Activated T-helper 1 cell treated with anti-CD3 and anti-CD28 coated beads, Interleukin-12 subunit alpha, Interleukin-12 subunit beta, Interleukin-2, Interleukin-4 antibody, amounts not matched to agents 30 ng/mL and 10 ng/mL and 1 ng/mL, durations not matched to agents 14 hours and 24 hours and 36 hours (primary cell): ENCODE data around the gene KCNH2. TPM values are rescaled to one million over a fixed set of nuclear protein-coding genes. Genes with fewer than 3 reads are reported as not detected.

ENCODE experiments used
- DNase-seq: peaks from one replicate; pipeline ENCODE4 v3.0.0; 2021; ENCODE audit warnings: low spot score
- H3K27ac Mint-ChIP-seq: one replicate; pipeline ENCODE4 v1.8.0; 2021; ENCODE audit warnings: mild to moderate bottlenecking, mixed read lengths
- H3K27me3 Mint-ChIP-seq: one replicate; pipeline ENCODE4 v1.8.0; 2022; ENCODE audit warnings: mild to moderate bottlenecking, moderate library complexity, mixed read lengths; ENCODE audit not compliant: insufficient read depth
- H3K36me3 Mint-ChIP-seq: one replicate; pipeline ENCODE4 v1.8.0; 2021; ENCODE audit warnings: low read depth, mixed read lengths
- H3K4me1 Mint-ChIP-seq: one replicate; pipeline ENCODE4 v1.8.0; 2021; ENCODE audit warnings: low read depth, mixed read lengths
- H3K4me3 Mint-ChIP-seq: one replicate; pipeline ENCODE4 v1.8.0; 2021; ENCODE audit warnings: mild to moderate bottlenecking, moderate library complexity, mixed read lengths
- H3K9me3 Mint-ChIP-seq: one replicate; pipeline ENCODE4 v1.8.0; 2021; ENCODE audit warnings: mixed read lengths
- intact Hi-C: fragments of 100-400 bp; cut with micrococcal nuclease; formaldehyde crosslinking; loops from one replicate; pipeline ENCODE4 v1.15.1; 2024
- total RNA-seq: library from RNA; stranded (reverse); gene quantifications from 2 replicates; pipeline ENCODE4 v1.2.3, GENCODE V29; 2022

KCNH2 gene
- total RNA-seq, 1 donor from 2014 or later, result 0.49 TPM

DNA sequence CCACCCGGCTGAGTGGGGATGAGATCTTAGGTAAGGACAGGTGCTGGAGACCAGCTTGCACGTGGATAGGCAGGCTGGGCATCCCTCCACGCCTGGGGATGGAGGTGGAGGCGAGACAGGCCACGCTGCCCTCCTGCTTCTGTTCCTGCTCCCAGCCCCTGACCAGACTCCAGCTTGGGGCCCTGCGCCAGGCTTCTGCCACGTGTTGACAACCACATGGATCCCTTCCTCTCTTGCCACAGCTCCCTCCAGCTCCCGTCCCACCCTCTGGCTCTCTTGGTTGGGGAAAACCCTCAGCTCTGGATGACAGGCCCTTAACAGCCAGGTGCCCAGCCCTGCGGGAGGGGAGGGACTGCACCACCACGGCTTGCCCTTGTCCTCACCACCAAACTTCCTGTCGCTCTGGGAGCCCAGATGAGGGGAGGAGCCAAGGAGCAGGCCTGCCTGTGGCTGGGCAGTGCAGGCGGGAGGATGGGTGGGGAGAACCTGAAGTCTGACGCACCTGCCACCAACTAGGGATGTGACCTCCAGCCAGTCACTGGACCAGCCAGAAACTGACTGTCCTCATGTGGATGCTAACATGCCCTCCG is 36.0 kb downstream of the KCNH2 start:
- Mint-ChIP-seq H3K9me3 (no peaks in the 10 kb centered on the region), H3K36me3 (no peaks in the 10 kb centered on the region), H3K27ac (no peak overlapping the region), H3K27me3 (peaks cover 16% of the 10 kb centered on the region), H3K4me3 (no peak overlapping the region), H3K4me1 (peaks cover 11% of the 10 kb centered on the region)
- no peak for DNase-seq
- intact Hi-C loops, result no loop called here

DNA sequence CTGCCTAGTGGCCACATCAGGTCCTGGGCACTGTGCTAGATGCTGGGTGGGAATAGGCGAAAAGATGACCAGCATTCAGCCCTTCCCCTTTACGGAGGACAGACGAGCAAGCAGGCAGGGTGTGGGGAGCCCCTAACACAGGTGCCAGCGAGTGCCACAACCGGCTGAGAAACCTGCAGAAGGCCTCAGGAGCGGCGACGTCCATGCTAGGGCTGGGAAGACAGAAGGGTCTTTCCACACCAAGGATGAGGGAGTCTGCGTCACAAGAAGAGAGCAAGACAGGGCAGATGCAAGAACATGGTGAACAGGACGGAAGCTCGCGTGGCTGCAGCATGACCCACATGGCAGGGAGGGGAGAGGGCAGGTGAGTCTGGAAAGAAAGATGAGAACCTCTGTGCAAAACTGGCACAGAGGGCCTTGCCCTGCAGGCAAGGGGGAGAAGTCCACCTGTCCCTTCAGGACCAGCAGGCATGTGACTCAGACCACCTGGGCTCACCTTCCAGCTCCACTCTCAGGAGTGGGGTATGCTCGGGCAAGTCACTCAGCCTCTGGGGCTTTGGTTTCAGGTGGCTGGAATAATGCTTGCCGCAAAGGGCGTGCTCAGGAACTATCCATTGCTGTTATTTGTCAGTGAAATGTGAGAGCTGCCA is 36.6 kb downstream of the KCNH2 start:
- Mint-ChIP-seq H3K27ac (no peak overlapping the region), H3K36me3 (no peaks in the 10 kb centered on the region), H3K4me1 (peaks cover 11% of the 10 kb centered on the region), H3K27me3 (peaks cover 15% of the 10 kb centered on the region), H3K4me3 (no peak overlapping the region), H3K9me3 (no peaks in the 10 kb centered on the region)
- intact Hi-C loops, result no loop called here
- DNase-seq, result no peak

DNA sequence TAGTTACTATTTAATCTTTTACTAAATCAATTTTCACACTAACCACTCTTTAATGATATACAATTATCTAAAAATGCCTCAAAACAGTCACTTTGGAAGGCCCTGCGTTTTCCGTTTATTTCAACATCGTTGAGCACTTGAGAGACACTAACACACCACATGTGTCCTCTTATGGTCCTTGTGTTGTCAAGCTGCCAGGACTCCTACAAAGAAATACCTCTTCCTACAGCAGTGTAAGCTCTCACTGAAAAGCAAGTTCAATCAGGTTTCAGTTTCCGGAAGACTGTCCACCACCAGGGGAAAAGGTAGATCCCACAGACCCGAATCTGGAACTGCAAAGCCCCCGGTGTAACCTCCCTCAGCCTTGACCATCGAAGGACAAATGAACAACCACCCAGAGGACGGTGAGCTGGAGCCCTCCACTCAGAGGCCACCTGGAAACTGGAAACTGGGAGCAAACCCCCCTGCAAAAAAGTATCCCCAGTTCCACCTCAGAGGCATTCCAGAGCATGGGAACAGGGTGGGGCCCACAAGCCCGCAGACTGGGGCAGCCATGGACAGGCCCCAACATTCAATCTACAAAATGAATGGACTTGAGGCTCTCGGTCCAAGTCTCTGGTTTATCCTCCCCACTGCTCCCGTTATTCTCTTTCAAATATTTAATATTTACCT is 37.6 kb downstream of the KCNH2 start:
- intact Hi-C loops, result no loop called here
- Mint-ChIP-seq H3K36me3 (no peaks in the 10 kb centered on the region), H3K4me3 (no peak overlapping the region), H3K27me3 (peaks cover 11% of the 10 kb centered on the region), H3K9me3 (no peaks in the 10 kb centered on the region), H3K27ac (no peak overlapping the region), H3K4me1 (peaks cover 11% of the 10 kb centered on the region)
- DNase-seq, result no peak

DNA sequence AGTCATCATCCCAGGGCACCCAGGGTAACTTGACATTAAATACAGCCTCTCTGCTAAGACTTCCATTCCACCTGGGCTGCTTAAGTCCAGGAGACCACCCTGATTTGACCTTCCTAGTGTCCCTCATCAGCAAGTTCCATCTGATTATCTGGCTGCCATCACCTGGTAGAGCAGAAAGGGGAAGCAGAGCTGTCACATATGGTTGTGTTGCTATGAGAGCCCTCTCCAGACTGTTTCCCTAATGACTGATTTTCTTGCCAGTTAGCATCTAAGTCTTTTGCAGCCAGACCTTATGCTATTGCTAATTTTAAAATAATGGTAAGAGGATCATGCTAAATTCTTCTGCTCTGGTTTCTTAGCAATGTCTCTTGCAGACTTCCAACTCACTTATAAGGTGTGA is 38.7 kb downstream of the KCNH2 start:
- no peak for DNase-seq
- H3K27ac Mint-ChIP-seq, result no peak overlapping the region
- H3K36me3 Mint-ChIP-seq, result no peaks in the 10 kb centered on the region
- H3K4me3 Mint-ChIP-seq, result no peak overlapping the region
- H3K4me1 Mint-ChIP-seq, result peaks cover 11% of the 10 kb centered on the region
- peaks cover 6% of the 10 kb centered on the region for H3K27me3 Mint-ChIP-seq
- no peaks in the 10 kb centered on the region for H3K9me3 Mint-ChIP-seq
- intact Hi-C loops, result no loop called here

DNA sequence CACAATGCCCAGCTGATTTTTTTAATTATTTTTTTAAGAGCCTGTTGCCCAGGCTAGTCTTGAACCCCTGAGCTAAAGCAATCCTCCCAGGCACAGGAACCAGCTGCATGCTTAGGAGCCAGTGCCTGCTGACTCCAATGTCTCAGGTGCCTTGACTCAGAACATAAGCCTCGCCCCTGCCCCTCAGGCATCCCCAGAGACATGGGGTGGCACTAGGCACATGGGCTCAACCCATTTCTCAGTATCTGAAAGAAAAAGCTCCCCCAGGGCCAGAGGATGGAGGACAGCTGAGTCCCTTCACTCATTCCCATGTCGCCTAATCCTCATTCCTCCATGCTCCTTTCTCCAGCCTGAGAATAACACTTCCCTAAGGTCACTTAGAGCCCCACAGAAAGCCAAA is 39.1 kb downstream of the KCNH2 start:
- DNase-seq, result no peak
- no peak overlapping the region for H3K27ac Mint-ChIP-seq
- H3K36me3 Mint-ChIP-seq, result no peaks in the 10 kb centered on the region
- no peak overlapping the region for H3K4me3 Mint-ChIP-seq
- no peaks in the 10 kb centered on the region for H3K9me3 Mint-ChIP-seq
- intact Hi-C loops, result no loop called here
- H3K4me1 Mint-ChIP-seq, result peaks cover 11% of the 10 kb centered on the region
- H3K27me3 Mint-ChIP-seq, result peaks cover 6% of the 10 kb centered on the region

DNA sequence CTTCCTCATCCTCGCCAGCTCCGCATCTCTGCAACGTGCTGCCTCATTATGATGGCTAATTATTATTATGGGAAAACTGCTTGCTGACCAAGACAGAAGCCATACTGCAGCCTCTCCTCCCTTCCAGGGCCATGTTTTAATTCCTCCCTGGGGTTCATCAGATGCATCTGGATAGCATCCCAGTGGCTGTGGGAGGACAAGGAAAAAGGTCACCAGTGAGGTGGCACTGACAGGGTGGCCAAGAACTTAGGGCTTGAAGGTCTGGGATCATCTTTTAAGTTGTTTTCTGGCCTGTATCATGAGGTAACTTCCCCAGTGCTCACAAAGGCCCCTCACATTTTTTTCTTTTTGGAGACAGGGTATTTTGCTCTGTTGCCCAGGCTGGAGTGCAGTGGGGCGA is 39.6 kb downstream of the KCNH2 start:
- no peak overlapping the region for H3K4me3 Mint-ChIP-seq
- H3K9me3 Mint-ChIP-seq, result no peaks in the 10 kb centered on the region
- peaks cover 11% of the 10 kb centered on the region for H3K4me1 Mint-ChIP-seq
- intact Hi-C loops, result no loop called here
- no peak for DNase-seq
- no peaks in the 10 kb centered on the region for H3K36me3 Mint-ChIP-seq
- H3K27me3 Mint-ChIP-seq, result peaks cover 6% of the 10 kb centered on the region
- no peak overlapping the region for H3K27ac Mint-ChIP-seq

DNA sequence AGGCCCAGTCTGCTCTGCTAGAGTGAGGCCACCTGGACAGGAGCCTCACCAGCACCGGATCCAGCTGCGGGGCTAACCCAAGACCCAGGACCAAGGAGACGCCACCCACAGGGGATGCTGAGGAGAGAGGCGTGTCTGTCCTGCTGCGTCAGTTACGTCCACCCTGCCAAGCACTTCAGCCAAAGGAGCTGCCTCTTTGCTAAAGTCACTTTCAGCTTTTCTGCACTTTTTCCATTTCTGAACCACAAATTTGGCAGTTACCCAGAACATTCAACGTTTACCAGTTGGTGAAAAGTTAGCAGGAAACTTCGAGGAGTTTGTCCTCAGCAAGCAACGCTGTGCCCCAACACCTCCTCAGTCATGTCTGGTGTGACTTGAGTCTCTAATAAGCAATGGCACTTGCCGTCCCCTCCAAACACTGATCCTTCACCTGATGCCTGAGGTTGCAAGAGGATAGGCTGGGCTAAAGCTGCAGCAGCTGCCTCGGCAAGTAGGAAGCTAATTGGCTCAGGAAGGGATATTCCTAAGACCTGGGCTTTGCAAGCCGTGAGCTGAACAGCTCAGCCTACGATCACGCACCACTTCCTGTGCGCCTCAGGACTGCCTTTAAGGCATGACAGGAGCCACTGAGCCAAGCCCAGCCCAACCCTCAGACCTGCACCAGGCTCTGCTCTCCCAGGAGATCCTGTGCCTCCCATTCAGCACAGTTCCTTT is 40.1 kb downstream of the KCNH2 start:
- Mint-ChIP-seq H3K36me3 (no peaks in the 10 kb centered on the region), H3K9me3 (no peaks in the 10 kb centered on the region), H3K4me3 (no peak overlapping the region), H3K4me1 (peaks cover 11% of the 10 kb centered on the region), H3K27ac (no peak overlapping the region), H3K27me3 (peaks cover 6% of the 10 kb centered on the region)
- intact Hi-C loops, result no loop called here
- DNase-seq, result no peak

DNA sequence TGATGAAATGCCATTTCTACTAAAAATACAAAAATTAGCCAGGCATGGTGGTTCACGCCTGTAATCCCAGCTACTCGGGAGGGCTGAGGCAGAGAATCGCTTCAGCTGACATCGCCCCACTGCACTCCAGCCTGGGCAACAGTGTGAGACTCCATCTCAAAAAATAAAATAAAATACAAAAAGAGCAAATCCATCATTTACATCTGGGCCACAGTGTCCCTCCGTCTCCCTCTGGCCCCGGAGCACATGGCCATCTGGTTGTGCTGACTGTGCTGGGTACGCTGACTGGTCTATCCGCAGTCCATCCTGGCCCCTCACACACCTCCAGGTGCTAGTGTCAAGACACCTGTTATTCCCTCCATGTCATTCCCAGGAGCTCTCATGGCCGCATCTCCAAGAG is 42.1 kb downstream of the KCNH2 start:
- Mint-ChIP-seq H3K9me3 (no peaks in the 10 kb centered on the region), H3K27me3 (peaks cover 6% of the 10 kb centered on the region)
- intact Hi-C loops, result no loop called here

DNA sequence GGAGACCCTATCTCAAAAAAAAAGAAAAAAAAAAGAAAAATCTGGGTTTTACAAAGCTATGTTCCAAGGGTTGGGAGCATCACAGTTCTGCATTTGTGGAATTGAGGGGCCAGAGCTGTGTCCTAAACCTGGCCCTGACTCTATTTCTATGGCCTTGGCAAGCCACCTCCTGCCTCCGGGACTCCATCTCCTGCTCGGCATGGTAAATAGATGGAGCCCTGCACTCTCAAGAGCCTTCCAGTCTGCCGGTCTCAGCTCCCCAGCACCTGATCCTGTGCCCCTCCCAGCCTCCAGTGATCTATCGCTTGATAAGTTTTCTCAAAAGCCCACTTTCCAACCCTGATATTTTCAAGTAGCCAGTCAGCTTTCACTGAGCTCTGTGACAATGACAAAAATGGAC is 43.0 kb downstream of the KCNH2 start:
- Mint-ChIP-seq H3K27ac (no peak overlapping the region), H3K9me3 (no peaks in the 10 kb centered on the region), H3K27me3 (peaks cover 9% of the 10 kb centered on the region), H3K4me1 (peaks cover 11% of the 10 kb centered on the region), H3K36me3 (no peaks in the 10 kb centered on the region), H3K4me3 (no peak overlapping the region)
- intact Hi-C loops, result no loop called here
- no peak for DNase-seq

More for the DNA sequence above, 42.1 kb downstream of the KCNH2 start:
- no peak overlapping the region for H3K4me3 Mint-ChIP-seq
- H3K27ac Mint-ChIP-seq, result no peak overlapping the region
- no peak for DNase-seq
- H3K36me3 Mint-ChIP-seq, result no peaks in the 10 kb centered on the region
- peaks cover 11% of the 10 kb centered on the region for H3K4me1 Mint-ChIP-seq

DNA sequence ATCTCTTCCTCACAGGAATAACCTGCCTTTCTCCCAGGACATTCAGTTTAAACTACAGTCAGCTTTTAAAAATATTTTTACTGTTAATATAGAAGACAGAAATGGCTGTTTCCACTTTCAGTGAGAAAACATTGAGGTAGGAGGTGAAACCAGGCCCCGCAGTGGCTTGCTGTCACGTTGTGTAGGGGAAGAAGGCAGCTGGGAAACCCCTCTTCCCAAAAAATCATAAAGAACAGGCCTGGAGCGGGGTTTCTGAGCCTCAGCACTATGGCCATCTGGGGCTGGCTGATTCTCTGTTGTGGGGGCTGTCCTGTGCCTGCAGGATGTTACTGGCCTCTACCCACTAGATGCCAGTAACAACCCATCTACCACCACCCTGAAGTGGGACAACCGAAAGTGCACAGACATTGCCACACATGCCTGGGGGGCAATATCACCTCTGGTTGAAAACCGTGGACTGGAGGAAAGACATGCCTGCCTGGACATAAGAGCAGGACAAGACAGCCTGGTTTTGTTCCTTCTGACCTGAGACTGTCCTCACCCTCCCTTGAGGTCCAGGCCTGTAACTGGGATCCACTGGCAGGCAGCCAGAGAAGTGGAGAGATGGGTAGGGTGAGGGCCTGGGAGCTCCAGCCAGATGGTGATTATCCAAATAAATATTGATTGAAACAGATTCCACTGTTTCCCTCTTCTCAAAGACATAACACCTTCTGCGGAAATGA is 43.9 kb downstream of the KCNH2 start:
- Mint-ChIP-seq H3K9me3 (no peaks in the 10 kb centered on the region), H3K27me3 (peaks cover 9% of the 10 kb centered on the region), H3K36me3 (no peaks in the 10 kb centered on the region), H3K4me3 (no peak overlapping the region), H3K4me1 (peaks cover 11% of the 10 kb centered on the region), H3K27ac (no peak overlapping the region)
- no peak for DNase-seq
- intact Hi-C loops, result no loop called here

DNA sequence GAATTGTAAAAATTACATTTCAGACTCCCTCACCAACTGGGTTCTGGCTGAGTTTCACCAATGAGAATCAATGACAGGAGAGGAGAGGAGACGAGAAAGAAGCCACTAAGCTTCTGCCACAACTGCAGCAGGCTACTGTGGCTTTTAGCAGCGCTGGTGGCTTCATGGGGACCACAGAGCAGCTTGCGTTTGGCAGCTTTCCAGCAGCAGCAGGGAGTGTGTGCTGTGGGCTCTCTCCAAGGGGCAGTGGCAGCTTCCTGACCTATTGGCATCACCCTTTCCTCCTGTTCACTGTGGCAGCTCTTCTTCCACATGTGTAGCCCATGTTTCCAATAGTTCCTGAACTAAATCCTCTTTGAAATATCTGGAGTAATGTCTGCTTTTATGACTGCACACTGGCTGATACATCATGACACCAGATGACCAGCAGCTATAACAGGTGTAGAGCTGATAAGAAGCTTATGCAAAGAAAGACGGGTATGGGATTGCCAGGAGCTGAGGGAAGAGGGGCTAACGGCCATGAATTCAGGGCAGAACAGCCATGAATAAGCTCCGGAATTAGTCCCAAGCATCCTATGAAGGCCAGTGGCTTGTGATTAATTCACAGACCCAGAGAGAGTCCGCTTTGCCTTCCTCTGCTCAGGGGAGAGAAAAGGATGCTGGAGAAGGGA is 46.8 kb downstream of the KCNH2 start:
- Mint-ChIP-seq H3K27me3 (peaks cover 22% of the 10 kb centered on the region), H3K36me3 (no peaks in the 10 kb centered on the region), H3K4me3 (no peak overlapping the region), H3K27ac (no peak overlapping the region), H3K9me3 (no peaks in the 10 kb centered on the region), H3K4me1 (no peaks in the 10 kb centered on the region)
- intact Hi-C loops, result no loop called here
- no peak for DNase-seq

DNA sequence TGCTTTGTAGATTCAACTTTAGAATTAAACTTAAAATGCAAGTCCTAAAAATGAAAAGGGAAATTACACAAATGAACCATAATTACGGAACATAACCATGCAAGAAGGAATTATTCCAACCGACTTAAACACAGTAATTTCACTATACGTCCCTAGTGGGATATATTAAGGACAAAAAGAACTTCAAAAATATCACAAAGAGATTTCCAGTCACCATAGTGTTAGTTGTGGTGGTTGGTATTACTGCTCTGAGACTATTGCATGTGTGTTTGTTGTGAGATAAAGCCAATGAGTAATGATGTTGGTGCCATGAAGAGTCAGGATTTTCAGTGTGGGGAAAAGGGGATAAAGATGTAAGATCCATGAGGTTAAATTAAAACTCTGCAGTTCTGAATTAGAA is 49.6 kb downstream of the KCNH2 start:
- DNase-seq, result no peak
- no peaks in the 10 kb centered on the region for H3K36me3 Mint-ChIP-seq
- no peak overlapping the region for H3K27ac Mint-ChIP-seq
- H3K4me1 Mint-ChIP-seq, result peaks cover 5% of the 10 kb centered on the region
- H3K27me3 Mint-ChIP-seq, result peaks cover 34% of the 10 kb centered on the region
- intact Hi-C loops, result no loop called here
- H3K9me3 Mint-ChIP-seq, result no peaks in the 10 kb centered on the region
- H3K4me3 Mint-ChIP-seq, result no peak overlapping the region
